HS-5 (cell line): ENCODE data around the gene PPP1CA.

Experiments used
- DNase-seq: peaks from one replicate; pipeline ENCODE4 v3.0.0-alpha.2; 2012; ENCODE audit warnings: low read depth

PPP1CA gene

DNA sequence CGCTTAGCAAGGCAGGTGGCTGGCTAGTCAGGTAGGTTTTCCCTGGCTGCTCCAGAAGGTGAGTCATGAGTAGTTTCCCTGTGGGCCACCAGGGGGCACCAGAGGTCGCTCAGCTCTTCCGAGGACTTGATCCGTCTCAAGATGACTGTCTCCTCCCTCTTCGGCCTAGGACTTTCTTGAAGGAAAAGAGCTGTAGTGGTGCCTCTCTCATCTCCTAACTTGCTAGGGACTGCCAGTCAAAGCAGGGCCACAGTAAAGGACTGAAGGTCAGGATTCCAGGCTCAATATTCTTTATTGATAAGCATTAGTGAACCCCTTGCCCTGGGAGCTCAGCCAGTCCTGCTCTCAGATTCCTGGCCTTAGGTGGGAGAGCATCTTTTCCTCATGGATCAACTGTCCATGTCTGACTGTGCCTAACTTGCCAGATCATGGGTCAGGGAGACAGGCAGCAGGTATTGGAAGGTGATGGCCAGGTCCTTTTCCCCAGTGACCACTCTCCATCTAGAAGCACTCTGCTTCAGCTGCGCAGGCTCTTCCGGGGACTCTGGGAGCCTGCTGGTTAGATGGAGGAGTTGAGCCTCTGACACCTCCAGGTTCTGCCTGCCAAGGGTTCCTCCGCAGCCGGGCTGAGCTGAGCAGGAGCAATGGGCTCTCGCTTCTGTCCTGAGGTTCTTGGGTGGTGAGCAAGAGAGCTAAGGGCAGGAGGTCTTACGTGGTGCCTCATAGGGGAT lies 50.2 kb downstream of the PPP1CA start:
- no peak for DNase-seq

GRCh38 chr11:67349928-67350465 lies 51.7 kb downstream of the PPP1CA start:
- no peak for DNase-seq

DNA sequence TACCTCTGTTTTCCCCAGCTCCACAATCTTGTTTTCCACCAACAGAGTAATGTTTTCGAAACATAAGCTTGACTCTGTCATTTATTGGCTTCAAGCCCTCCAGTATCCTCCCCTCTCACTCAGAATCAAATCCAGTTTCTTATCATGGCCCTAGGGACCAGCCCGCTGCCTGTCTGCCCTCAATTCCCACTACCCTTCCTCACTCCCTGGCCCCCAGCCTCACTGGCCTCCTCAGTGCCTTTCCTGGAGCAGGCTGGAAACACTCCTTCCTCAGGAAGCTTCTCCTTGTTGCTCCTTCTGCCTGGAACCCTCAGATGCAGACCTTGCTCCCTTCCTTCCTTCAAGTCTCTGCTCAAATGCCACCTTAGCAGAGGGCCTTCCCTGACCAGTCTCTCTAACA lies 52.2 kb downstream of the PPP1CA start:
- DNase-seq, result no peak

DNA sequence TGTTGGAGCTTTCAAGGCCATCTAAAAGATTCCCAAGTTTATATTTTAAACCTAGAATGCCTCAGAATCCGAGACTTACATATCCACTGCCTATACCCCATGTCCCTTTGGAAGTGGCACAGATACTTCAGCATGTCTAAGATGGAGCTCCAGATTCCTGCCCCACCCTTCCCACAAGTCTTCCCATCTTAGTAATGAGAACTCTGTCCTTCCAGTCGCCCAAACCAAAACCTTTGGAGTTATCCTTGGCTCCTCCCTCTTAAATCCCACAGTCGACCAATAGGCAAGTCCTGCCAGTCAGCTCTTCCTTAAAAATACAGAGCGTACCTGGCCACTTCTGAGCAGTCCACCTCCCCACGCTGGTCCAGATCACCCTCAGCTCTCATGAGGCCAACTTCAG lies 52.6 kb downstream of the PPP1CA start:
- no peak for DNase-seq
